ENCODE measurements around the gene HIP1R.

Gene HIP1R

DNA sequence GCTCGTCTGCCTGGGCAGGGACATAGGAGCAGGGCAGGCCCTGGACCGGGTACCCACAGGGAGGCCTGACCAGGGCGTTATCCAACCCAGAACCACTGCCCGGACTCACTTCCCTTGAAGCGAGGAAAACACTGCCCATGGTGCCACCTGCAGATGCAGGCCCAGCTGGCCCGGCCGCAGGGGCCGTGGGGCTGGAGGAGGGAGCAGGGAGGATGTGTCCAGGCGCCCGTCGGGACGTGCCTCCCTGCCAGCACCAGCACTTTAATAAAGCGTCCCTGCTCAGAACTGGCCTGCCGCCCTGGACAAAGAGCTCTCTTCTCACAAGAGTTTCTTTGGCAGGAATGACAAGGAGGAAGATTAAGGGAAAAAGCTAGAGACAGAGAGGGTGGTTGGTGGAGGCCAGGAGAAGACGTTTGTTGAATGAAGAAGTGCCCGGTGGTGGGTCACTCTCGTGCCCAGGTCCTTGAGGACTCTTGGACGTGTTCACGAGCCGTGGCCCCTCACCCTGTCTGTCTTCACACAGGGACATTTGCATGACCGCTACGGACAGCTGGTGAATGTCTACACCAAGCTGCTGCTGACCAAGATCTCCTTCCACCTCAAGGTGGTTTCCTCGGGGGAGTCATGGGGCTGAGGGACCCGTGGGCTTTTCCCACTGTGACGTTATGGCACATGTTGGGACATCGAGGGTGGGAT is 14.2 kb downstream of the HIP1R start:
- DNase-seq: no peak

DNA sequence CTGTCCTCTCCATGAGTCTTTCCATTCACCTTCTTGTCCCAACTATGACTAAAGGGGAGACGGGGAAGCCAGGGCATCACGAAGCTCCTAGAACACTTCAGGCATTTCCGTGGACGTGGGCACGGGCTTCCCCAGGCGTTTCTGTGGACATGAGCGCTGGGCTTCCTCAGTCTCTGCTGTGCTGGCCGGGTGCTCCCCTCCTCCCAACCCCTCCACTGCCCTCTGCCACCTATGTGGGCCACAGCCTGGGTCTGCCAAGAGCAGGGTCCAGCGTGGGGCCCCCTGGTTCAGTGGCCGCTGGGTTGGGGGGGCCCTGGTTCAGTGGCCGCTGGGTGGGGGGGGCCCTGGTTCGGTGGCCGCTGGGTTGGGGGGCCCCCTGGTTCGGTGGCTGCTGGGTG is 14.8 kb downstream of the HIP1R start:
- no peak for DNase-seq

GRCh38 chr12:122850695-122851350 is 15.6 kb downstream of the HIP1R start:
- DNase-seq: no peak

GRCh38 chr12:122851820-122852219 is 16.6 kb downstream of the HIP1R start:
- DNase-seq: no peak

- no peak for DNase-seq
Measured at GRCh38 chr12:122852336-122853275, 17.3 kb downstream of the HIP1R start.

DNA sequence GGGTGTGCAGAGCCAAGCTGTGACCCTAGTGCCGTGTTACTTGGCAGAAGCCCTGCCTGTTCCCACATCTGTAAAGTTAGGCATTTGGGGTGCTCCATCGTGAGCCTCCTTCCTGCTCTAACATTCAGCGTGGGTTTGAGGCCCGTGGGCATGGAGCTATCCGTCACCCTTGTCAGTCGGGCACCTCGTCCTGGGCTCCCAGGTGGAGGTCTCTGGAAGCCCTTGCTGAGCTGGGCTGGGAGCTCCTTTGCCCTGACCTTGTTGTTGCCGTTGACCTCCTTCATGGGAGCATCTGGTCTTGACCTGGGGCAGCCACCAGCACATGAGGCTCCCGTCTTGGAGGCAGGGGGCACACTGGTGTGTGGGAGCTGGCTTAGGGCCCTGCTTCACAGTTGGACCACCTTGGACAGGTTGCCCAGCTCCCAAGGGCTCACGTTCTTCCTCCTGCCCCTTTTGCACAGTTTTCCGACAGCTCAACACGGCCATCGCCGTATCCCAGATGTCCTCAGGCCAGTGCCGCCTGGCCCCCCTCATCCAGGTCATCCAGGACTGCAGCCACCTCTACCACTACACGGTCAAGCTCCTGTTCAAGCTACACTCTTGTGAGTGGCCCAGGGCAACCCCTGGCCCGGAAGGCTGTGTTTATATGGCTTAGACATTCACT is 18.5 kb downstream of the HIP1R start:
- no peak for DNase-seq

DNA sequence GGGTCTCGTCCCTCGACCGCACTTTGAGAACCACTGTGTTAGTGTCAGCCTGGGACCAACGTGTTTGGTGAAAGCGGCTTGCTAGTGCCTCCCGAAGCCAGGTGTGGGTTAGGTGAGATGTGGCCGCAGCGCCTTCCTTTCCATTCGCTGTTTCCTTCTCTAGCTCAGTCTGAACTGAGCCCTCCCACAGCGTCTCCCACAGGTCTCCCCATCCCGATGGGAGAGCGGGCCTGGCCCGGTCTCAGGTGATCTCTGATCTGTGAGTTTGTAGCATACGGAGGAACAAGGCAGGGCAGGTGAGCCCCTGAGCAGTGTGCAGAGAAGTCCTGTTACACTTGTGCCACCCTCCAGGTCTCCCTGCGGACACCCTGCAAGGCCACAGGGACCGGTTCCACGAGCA is 19.3 kb downstream of the HIP1R start:
- DNase-seq: no peak

DNA sequence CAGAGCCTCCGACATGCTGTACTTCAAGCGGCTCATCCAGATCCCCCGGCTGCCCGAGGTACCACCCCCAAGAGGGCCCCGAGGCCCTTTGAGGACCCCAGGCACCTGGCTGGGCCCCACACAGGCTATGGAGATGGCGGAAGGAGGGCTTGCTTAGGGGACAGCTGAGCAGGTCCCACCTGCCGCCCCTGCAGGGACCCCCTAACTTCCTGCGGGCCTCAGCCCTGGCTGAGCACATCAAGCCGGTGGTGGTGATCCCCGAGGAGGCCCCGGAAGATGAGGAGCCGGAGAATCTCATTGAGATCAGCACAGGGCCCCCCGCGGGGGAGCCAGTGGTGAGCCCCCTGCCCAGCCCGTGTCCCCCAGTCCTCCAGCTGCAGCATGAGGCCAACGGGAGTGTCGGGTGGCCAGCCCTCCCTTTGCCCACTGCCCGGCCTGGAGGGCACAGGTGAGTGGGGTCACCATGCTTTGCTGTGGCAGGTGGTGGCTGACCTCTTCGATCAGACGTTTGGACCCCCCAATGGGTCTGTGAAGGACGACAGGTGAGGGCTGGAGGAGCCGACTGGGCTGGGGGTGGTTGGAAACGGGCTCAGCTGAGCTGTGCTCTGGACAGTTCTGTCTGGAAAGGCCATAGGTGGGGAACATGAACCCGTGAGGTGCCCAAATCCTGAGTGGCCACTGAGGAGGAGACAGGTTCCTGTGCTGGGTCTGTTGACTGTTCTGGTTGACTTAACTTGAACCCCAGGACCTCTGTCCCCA is 20.0 kb downstream of the HIP1R start:
- no peak for DNase-seq

GRCh38 chr12:122855928-122856831 is 20.9 kb downstream of the HIP1R start:
- DNase-seq: no peak

- no peak for DNase-seq
Measured at GRCh38 chr12:122856999-122857671, 21.9 kb downstream of the HIP1R start.

GRCh38 chr12:122858171-122858570 is 22.9 kb downstream of the HIP1R start:
- no peak for DNase-seq

- no peak for DNase-seq
Measured at GRCh38 chr12:122858591-122859302, 23.5 kb downstream of the HIP1R start.

DNA sequence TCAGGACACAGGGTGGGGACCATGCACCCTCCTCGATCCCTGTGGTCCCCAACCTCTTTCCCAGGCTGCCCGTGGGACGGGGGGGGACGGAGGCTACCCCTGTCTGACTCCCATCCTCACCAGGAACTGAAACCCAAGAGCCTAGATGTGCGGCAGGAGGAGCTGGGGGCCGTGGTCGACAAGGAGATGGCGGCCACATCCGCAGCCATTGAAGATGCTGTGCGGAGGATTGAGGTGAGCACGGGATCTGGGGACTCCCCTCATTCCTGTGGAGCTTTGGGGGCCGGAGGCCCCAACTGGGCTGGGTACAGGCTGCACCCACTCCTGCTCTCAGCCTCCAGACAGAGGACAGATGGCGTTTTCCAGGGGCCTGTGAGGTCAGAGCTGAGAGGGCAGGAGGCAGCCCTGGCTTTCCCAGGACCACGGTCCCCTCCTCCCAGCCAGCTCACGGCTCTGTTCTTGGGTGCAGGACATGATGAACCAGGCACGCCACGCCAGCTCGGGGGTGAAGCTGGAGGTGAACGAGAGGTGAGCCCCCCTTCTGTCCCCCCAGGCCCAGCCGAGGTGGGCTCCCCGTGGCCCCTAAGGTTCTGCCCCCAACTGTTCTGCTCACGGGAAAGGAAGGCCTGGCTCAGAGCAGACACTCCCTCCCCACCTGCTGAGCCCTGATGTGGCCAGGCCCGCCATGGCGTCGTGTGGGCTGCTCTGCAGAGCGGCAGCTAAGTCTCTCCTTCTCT is 24.2 kb downstream of the HIP1R start:
- no peak for DNase-seq

DNA sequence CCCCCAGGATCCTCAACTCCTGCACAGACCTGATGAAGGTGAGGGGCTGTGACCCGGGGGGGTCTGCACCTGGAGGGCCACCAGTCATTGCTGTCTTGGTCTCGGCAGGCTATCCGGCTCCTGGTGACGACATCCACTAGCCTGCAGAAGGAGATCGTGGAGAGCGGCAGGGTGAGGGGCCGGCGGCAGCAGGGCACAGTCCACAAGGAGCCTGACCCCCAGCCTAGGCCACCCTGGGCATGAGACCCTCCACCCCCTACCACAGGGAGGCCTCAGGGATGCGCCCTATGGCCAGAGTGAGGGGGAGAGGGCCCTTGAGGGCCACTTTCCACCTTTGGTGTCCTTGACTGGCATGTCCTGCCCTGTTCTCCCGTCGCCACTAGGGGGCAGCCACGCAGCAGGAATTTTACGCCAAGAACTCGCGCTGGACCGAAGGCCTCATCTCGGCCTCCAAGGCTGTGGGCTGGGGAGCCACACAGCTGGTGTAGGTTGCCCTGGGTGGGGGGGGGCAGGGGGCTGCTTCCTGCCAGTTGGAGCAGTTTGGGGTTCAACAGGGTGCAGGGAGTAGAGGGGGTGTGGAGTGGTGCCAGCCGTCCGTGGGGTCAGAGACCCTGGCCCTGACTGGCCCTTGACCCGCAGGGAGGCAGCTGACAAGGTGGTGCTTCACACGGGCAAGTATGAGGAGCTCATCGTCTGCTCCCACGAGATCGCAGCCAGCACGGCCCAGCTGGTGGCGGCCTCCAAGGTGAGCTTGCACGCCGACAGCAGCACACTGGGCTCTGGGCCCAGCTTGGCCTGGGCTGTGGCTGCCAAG is 25.0 kb downstream of the HIP1R start:
- peak; percentile 83 for DNase-seq

DNA sequence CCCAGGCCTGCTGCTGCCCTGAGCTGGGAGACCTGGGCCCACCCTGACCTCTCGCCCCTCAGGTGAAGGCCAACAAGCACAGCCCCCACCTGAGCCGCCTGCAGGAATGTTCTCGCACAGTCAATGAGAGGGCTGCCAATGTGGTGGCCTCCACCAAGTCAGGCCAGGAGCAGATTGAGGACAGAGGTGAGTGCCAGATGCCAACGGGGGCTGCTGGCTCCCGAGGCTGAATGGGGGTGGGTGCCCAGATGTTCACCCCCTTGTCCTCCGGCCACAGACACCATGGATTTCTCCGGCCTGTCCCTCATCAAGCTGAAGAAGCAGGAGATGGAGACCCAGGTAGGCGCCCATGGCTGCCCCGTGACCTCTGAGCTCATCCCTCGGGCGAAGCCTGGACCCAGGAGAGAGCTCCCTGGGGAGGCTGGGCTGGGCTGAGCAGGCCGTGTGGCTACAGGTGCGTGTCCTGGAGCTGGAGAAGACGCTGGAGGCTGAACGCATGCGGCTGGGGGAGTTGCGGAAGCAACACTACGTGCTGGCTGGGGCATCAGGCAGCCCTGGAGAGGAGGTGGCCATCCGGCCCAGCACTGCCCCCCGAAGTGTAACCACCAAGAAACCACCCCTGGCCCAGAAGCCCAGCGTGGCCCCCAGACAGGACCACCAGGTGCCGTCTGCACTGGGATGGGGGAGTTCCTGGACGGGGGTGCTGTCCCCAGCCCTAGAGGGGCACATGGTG is 25.8 kb downstream of the HIP1R start:
- DNase-seq: no peak

DNA sequence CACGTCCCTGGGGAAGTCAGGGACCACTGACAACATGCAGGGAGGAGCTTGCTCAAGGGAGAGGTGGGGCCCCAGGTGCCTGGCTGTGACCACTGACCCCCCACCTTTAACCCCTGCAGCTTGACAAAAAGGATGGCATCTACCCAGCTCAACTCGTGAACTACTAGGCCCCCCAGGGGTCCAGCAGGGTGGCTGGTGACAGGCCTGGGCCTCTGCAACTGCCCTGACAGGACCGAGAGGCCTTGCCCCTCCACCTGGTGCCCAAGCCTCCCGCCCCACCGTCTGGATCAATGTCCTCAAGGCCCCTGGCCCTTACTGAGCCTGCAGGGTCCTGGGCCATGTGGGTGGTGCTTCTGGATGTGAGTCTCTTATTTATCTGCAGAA is 26.3 kb downstream of the HIP1R start:
- DNase-seq: no peak

DNA sequence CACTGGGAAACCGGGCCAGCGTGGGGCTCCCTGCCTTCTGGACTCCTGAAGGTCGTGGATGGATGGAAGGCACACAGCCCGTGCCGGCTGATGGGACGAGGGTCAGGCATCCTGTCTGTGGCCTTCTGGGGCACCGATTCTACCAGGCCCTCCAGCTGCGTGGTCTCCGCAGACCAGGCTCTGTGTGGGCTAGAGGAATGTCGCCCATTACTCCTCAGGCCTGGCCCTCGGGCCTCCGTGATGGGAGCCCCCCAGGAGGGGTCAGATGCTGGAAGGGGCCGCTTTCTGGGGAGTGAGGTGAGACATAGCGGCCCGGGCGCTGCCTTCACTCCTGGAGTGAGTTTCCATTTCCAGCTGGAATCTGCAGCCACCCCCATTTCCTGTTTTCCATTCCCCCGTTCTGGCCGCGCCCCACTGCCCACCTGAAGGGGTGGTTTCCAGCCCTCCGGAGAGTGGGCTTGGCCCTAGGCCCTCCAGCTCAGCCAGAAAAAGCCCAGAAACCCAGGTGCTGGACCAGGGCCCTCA is 26.9 kb downstream of the HIP1R start:
- DNase-seq: peak; percentile 48
